K562 (cell line): ENCODE results near the gene TACC3. TPM values are rescaled to one million over a fixed set of nuclear protein-coding genes. Genes with fewer than 3 reads are reported as not detected.

Experiments used
- E2F6 ChIP-seq, 2 experiments: IDR thresholded peaks; 2 replicates each; pipeline ENCODE4 v1.6.1; 2011; ENCODE audit warnings: borderline replicate concordance in 1 of 2, control low read depth in 1 of 2, low read depth in 1 of 2, low read length in 1 of 2, mild to moderate bottlenecking in 1 of 2, mixed read lengths in 1 of 2, moderate library complexity in 1 of 2; ENCODE audit not compliant: insufficient read depth in 1 of 2, insufficient read length in 1 of 2, poor library complexity in 1 of 2, severe bottlenecking in 1 of 2; ENCODE audit errors: extremely low read depth in 1 of 2
- HEY1 ChIP-seq: fragments of 250-450 bp; sonication (Bioruptor Pico); IDR thresholded peaks from 2 replicates; pipeline ENCODE4 v1.5.0; 2020; ENCODE audit warnings: mild to moderate bottlenecking, moderate library complexity, borderline replicate concordance
- IRF1 ChIP-seq: sonication (generic); formaldehyde crosslinking; IDR thresholded peaks from 2 replicates; pipeline ENCODE4 v1.8.0; 2022; ENCODE audit warnings: missing genetic modification reagents, mild to moderate bottlenecking, borderline replicate concordance
- KLF16 ChIP-seq: IDR thresholded peaks from 2 replicates; pipeline ENCODE4 v1.6.1; 2016; ENCODE audit warnings: antibody characterized with exemption
- MTA3 ChIP-seq: fragments of 450-650 bp; formaldehyde crosslinking; IDR thresholded peaks from 2 replicates; pipeline ENCODE4 v1.6.1; 2017; ENCODE audit warnings: mild to moderate bottlenecking, borderline replicate concordance
- RB1 ChIP-seq: fragments of 450-650 bp; IDR thresholded peaks from 2 replicates; pipeline ENCODE4 v1.6.1; 2017; ENCODE audit warnings: low read depth, mild to moderate bottlenecking
- REST ChIP-seq, 2 experiments: fragments of 450-650 bp; formaldehyde crosslinking in 1 of 2; IDR thresholded peaks; 2 replicates each; pipeline versions ENCODE4 v1.4.0 to v1.6.1; 2014 to 2020; ENCODE audit warnings: mild to moderate bottlenecking in 2 of 2, borderline replicate concordance in 1 of 2, low read depth in 1 of 2
- SAFB ChIP-seq: fragments of 200-400 bp; formaldehyde crosslinking; IDR thresholded peaks from 2 replicates; pipeline ENCODE4 v1.6.1; 2017; ENCODE audit warnings: low read depth, low read length, borderline replicate concordance
- SIN3A ChIP-seq, 2 experiments: fragments of 150-350 bp in 1 of 2; IDR thresholded peaks; 2 replicates each; pipeline ENCODE4 v1.6.1; 2011 to 2016; ENCODE audit warnings: borderline replicate concordance in 2 of 2, low read depth in 2 of 2, low read length in 2 of 2, mild to moderate bottlenecking in 2 of 2, moderate library complexity in 2 of 2; ENCODE audit not compliant: control insufficient read depth in 1 of 2
- SP1 ChIP-seq: sonication (generic); formaldehyde crosslinking; IDR thresholded peaks from 2 replicates; pipeline ENCODE4 v1.8.1; 2022; ENCODE audit warnings: mild to moderate bottlenecking, missing genetic modification reagents
- TFAP4 ChIP-seq: sonication (generic); formaldehyde crosslinking; IDR thresholded peaks from 2 replicates; pipeline ENCODE4 v1.8.0; 2022; ENCODE audit warnings: missing genetic modification reagents, mild to moderate bottlenecking, moderate library complexity, borderline replicate concordance
- ZBTB7A ChIP-seq: IDR thresholded peaks from 2 replicates; pipeline ENCODE4 v1.6.1; 2011; ENCODE audit warnings: low read depth, mild to moderate bottlenecking, low read length, moderate library complexity, borderline replicate concordance; ENCODE audit not compliant: control insufficient read depth
- ZNF175 ChIP-seq: fragments of 200-800 bp; sonication (Bioruptor generic); IDR thresholded peaks from 2 replicates; pipeline ENCODE4 v1.6.1; 2016; ENCODE audit warnings: low read depth, mild to moderate bottlenecking, missing genetic modification characterization, missing compliant biosample characterization
- ZNF311 ChIP-seq: fragments of 250-450 bp; sonication (Bioruptor Pico); IDR thresholded peaks from 2 replicates; pipeline ENCODE4 v1.4.0; 2020; ENCODE audit warnings: mild to moderate bottlenecking, moderate library complexity
- ZNF717 ChIP-seq: fragments of 250-450 bp; sonication (Bioruptor Pico); IDR thresholded peaks from 2 replicates; pipeline ENCODE4 v1.5.0; 2021
- polyA plus RNA-seq, 8 experiments: library from polyadenylated mRNA; depleted of rRNA in 4 of 8; stranded (reverse) in 5 of 8; unstranded in 3 of 8; fragments of >200 nt; fragmentation: Nextera tagmentation in 2 of 8; fragmentation: Illumina TruSeq in 1 of 8; extraction: Ambion mirVana in 2 of 8; extraction: Trizol in 1 of 8; gene quantifications; 2 replicates each; pipeline versions ENCODE4 v1.2.1 to v1.2.3, GENCODE V29; 2011 to 2014; ENCODE audit warnings: inconsistent platforms in 1 of 8, missing spikeins in 1 of 8
- total RNA-seq, 7 experiments: library from RNA; depleted of rRNA in 6 of 7; stranded (reverse); fragments of >200 nt in 6 of 7; fragmentation: Illumina TruSeq in 2 of 7; extraction: Trizol in 2 of 7; gene quantifications; 2 replicates each; pipeline versions ENCODE4 v1.2.1 to v1.2.3, GENCODE V29; 2011 to 2021; ENCODE audit warnings: low replicate concordance in 1 of 7

Gene TACC3
- total and polyA plus RNA-seq, 9 of the 15 experiments (the other 6 are each of a cell fraction or from before 2014, with no cell fraction given), result 1.9 to 122 (median 55.6) TPM

- TF ChIP-seq ZNF311 (CRISPR knock-in tag) (no peak), REST (IDR thresholded peaks at IDR 0.05; ENCODE audit: borderline replicate concordance) (peak; percentile 47; the same call in 1 of the 2 replicates), REST (CRISPR knock-in tag; IDR thresholded peaks at IDR 0.05; ENCODE audit: low read depth) (no peak), ZNF717 (CRISPR knock-in tag) (no peak), RB1 (0 out of 2 replicates have a peak, but pooled peaks have one; percentile 64), SAFB (no peak), E2F6 (IDR thresholded peaks at IDR 0.05; ENCODE audit: borderline replicate concordance in 1 of 2, extremely low read depth in 1 of 2, insufficient read depth in 1 of 2, insufficient read length in 1 of 2, low read depth in 1 of 2, low read length in 1 of 2, poor library complexity in 1 of 2, severe bottlenecking in 1 of 2) (peak in 1 of 2 experiments; percentile 38), ZNF175 (no peak), HEY1 (no peak), TFAP4 (CRISPR knock-in tag) (peak; percentile 87), SIN3A (IDR thresholded peaks at IDR 0.05; ENCODE audit: borderline replicate concordance in 2 of 2, control insufficient read depth in 1 of 2, low read depth in 2 of 2, low read length in 2 of 2) (0 out of 4 replicates have a peak, but pooled peaks of 1 of the 2 experiments have one; percentile 17), KLF16 (0 out of 2 replicates have a peak, but pooled peaks have one; percentile 39), MTA3 (0 out of 2 replicates have a peak, but pooled peaks have one; percentile 19), IRF1 (CRISPR knock-in tag) (0 out of 2 replicates have a peak, but pooled peaks have one; percentile 10), SP1 (CRISPR knock-in tag) (peak; percentile 52), ZBTB7A (peak; percentile 95)
These were observed 25.0 kb downstream of the TACC3 start (continued) for GRCh38 chr4:1746265-1746691.
